ENCODE measurements around the gene SGCA. TPM values are rescaled to one million over a fixed set of nuclear protein-coding genes. Genes with fewer than 3 reads are reported as not detected.

Gene SGCA
- total RNA-seq, 2 experiments from 2014 or later = 0.30 TPM; not detected in 1

DNA sequence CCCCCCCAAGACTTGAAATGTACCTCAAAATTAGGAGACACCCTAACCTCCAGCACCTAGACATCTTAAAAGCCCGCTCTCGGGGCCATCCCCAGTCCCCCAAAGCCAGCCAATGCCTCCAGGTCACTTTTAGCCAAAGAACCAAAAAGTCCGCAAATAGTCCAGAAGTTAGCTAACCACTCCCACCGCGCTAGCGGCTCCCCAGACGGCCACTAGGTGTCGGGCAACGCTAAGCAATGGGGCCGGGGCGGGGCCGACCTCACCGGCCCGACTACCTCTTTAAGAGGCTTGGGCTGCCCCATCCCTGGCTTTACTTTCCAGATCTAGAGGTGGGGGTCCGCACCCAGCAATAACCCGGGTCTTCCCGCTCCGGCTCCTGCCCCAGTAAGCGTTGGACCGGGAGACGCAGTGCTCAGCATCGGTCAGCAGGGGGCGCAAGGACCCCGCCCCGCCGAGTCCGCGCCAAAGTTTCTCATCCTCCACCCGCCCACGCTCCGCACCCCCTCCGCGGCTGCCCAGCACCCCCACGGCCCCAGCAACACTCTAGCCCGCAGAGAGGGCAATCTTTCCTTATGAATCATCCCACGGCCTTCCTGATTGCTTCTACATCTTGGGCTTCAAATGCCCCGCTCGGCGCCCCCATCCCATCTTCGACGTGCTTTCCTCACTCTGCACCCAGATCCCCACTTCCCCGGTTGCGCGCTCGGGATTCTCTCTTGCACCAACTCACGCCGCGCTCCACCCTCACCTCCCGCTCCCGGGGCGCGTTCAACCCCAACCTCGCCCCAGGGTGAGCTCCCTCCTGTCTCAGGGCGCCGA lies 34.9 kb downstream of the SGCA start:
- Mint-ChIP-seq H3K4me3 (peak overlapping the region; percentile 67), H3K27me3 (peaks cover 60% of the 10 kb centered on the region), H3K9me3 (no peaks in the 10 kb centered on the region), H3K36me3 (ENCODE audit: low read depth) (no peaks in the 10 kb centered on the region), H3K4me1 (peaks cover 20% of the 10 kb centered on the region), H3K27ac (no peak overlapping the region)
- ChIA-PET POLR2A (interaction anchor here (0.6 to 1.6 kb wide), 6 partner anchors 32 to 96 kb away, joined by 3 to 7 read pairs (median 3); no protein-coding TSS in a partner anchor), CTCF (interaction anchor here (0.5 to 4.5 kb wide), 55 partner anchors 9 to 1166 kb away, joined by 3 to 130 read pairs (median 4); partner anchors contain the start of genes LRRC59, PDK2 and TMEM92)
- DNase-seq = peak; percentile 87

DNA sequence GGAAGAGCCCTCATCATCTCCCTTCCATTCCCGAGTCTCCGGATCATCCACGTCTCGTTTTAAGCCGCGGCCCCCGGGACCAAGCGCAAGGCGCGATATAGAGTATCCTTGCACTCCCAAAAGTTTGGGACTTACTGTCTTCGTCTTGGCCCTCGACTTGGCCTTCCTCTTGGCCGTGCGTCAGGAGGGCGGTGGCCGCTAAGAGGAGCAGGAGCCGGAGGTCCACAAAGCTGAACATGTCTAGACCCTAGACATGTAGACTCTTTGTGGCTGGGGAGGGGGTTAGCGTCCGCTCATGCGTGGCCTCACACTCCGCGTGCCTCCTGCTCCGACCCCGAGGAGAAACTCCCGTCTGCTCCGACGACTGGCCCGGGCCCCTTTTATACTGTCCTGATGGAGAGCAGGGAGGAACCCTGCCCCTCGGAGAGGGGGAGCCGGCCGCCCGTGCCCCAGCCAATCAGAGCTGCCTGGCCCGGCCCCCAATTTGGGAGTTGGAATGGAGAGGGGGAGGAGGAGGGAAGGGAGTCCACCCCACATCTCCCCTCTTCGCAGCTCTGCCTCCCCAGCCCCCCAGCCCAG lies 35.6 kb downstream of the SGCA start, which contains the start of gene COL1A1:
TSS of gene COL1A1 (minus strand) at position 356 of the 579 bp plus-strand sequence. CDS start at position 238, 118 bp downstream.
- POLR2A ChIA-PET = interaction anchor here (0.6 to 1.6 kb wide), 4 partner anchors 72 to 91 kb away, joined by 3 to 5 read pairs (median 3); no protein-coding TSS in a partner anchor
- peaks cover 66% of the 10 kb centered on the region for H3K27me3 Mint-ChIP-seq
- no peaks in the 10 kb centered on the region for H3K36me3 Mint-ChIP-seq (ENCODE audit: low read depth)
- CTCF ChIA-PET = interaction anchor here (0.9 to 4.5 kb wide), 21 partner anchors 8 to 195 kb away, joined by 3 to 130 read pairs (median 6); partner anchors contain the start of genes LRRC59, PDK2 and TMEM92
- H3K9me3 Mint-ChIP-seq = no peaks in the 10 kb centered on the region
- H3K27ac Mint-ChIP-seq = no peak within 1 kb of the TSS
- peak within 1 kb of the TSS; percentile 67 for H3K4me3 Mint-ChIP-seq
- H3K4me1 Mint-ChIP-seq = peaks cover 20% of the 10 kb centered on the region
- DNase-seq = no peak

DNA sequence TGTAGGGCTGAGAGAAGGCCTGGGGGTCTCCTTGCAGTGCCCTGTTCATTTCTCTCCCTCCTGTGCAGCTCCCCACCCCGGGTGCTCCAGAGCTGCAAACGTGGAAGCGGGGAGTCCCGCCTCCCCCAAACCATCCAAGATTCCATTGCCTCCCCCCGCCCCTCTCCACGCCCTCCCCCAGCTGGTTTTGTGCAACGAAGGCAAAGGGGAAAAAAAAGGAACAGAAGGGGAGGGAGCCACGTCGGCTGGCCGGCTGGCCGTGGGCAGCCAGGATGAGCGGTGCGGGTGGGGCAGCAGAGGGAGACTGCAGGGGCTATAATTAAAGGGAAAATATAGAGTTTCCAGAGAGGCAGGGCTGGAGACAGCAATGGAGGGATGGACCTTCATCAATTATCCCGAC lies 37.3 kb downstream of the SGCA start:
- peaks cover 20% of the 10 kb centered on the region for H3K4me1 Mint-ChIP-seq
- CTCF ChIA-PET = interaction anchor here (1.8 to 4.5 kb wide), 4 partner anchors 9 to 92 kb away, joined by 5 to 130 read pairs (median 26); no protein-coding TSS in a partner anchor
- no peaks in the 10 kb centered on the region for H3K36me3 Mint-ChIP-seq (ENCODE audit: low read depth)
- no peak overlapping the region for H3K27ac Mint-ChIP-seq
- DNase-seq = no peak
- H3K4me3 Mint-ChIP-seq = no peak overlapping the region
- POLR2A ChIA-PET = no interaction called here
- H3K9me3 Mint-ChIP-seq = no peaks in the 10 kb centered on the region
- H3K27me3 Mint-ChIP-seq = peaks cover 73% of the 10 kb centered on the region

DNA sequence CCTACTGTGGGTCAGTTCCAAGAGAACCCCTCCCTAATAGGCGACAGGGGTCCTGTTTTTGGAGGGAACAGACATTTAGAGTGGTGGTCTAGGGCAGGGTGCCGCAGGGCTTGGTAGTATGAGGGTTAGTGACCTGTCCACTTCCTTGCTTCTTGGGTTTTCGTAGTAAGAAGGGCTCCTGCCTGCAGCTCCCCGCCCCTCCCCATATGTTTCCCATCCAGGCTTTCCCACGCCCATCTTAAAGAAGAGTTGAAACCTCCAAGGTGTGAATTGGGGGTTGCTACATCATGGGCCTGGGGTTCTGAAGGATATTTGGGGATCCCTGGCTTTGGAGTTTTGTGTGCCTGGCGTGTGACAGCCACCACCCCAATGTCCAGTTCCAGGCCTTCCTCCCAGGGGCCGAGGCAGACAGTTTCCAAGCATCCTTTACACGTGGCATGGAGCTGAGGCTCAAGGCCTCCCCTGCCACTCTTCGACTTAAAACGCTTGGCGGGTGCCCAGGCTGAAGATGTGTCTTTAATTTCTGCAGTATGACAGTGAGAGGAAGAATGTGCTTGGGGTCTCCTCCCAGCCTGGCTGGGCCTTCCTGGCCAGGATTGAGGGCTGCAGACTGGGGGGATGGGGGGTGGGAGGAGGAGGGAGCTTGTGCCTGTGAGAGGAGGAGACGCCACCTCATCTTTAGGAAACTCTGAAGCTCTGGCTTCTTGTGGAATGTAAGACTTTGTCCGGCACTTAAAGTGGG lies 38.0 kb downstream of the SGCA start:
- CTCF ChIA-PET = interaction anchor here (1.6 to 4.5 kb wide), 2 partner anchors 64 to 94 kb away, joined by 5 to 35 read pairs; no protein-coding TSS in a partner anchor

DNA sequence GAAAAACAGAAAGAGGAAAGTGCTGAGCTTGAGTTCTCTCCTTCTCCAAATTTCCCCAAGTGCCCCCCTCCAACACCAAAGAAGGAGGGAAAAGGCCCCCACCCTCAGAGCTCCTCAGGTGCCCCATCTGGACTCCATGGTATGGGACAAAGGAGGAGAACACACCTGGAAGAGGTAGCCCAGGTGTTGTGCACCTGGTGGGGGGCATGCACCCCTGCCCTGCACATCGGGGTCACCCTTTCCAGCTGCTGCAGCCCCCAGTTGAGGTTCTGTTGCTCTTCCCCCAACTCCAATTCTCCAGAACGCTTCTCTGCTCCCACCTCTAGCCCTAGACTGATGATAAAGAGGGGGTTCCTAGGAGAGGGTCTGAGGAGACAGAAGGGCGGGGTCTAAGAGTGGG lies 38.6 kb downstream of the SGCA start:
- Mint-ChIP-seq H3K4me1 (peaks cover 14% of the 10 kb centered on the region), H3K4me3 (no peak overlapping the region), H3K36me3 (ENCODE audit: low read depth) (no peaks in the 10 kb centered on the region), H3K27ac (no peak overlapping the region), H3K9me3 (no peaks in the 10 kb centered on the region), H3K27me3 (peaks cover 76% of the 10 kb centered on the region)
- CTCF ChIA-PET = interaction anchor here (1.0 to 1.6 kb wide), 2 partner anchors 11 to 94 kb away, joined by 3 to 5 read pairs; no protein-coding TSS in a partner anchor
- no peak for DNase-seq
- POLR2A ChIA-PET = no interaction called here

More for the DNA sequence above, 38.0 kb downstream of the SGCA start:
- H3K4me3 Mint-ChIP-seq = no peak overlapping the region
- POLR2A ChIA-PET = no interaction called here
- no peaks in the 10 kb centered on the region for H3K9me3 Mint-ChIP-seq
- no peak for DNase-seq
- peaks cover 73% of the 10 kb centered on the region for H3K27me3 Mint-ChIP-seq
- H3K4me1 Mint-ChIP-seq = peaks cover 16% of the 10 kb centered on the region
- H3K36me3 Mint-ChIP-seq (ENCODE audit: low read depth) = no peaks in the 10 kb centered on the region
- H3K27ac Mint-ChIP-seq = no peak overlapping the region

DNA sequence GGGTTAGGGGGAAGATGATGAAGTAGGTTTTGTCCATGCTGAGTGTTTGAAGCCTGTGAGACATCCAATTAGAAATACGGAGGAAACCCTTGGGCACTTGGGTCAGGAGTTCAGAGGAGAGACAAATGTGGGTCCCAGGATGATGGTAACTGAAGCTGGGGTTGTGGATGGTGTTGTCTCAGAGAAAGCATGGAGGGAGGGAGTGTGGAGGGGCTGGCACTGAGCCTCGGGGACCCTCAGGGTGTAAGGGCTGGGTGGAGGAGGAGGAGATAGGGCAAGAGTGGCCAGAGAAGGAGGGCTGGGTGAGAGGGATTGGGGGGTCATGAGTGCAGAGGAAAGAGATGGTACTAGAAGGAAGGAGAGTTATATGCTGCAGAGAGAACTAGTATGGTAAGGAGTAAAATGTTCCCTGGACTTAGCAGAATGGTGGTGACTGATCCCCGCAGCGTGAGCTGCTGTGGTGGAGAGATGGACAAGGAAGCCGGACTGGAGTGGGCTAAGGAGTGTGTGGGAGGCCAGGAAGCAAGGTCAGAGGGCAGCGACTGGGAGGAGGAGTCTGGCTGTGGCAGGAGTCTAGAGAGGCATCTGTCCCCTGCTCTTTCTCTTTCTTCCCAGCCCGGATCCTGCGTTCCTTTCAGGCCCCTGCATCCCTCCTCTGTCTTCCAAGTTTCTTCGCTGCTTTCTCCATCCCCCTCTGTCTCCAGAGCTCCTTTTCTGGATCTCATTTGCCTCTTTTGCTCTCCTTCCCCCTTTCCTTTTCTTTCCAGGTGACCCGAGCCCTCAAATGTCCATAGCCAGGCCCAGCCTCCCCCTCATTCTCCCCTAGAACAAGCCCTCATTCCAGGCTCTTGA lies 39.5 kb downstream of the SGCA start:
- no peak for DNase-seq
- Mint-ChIP-seq H3K36me3 (ENCODE audit: low read depth) (no peaks in the 10 kb centered on the region), H3K9me3 (no peaks in the 10 kb centered on the region), H3K4me1 (peaks cover 9% of the 10 kb centered on the region), H3K27ac (no peak overlapping the region), H3K27me3 (peaks cover 72% of the 10 kb centered on the region), H3K4me3 (no peak overlapping the region)
- ChIA-PET POLR2A (interaction anchor here (1.5 kb wide), 1 partner anchor 112 kb away, joined by 3 read pairs; no protein-coding TSS in a partner anchor), CTCF (interaction anchor here (0.6 to 1.6 kb wide), 4 partner anchors 10 to 193 kb away, joined by 3 to 5 read pairs (median 3); partner anchors contain the start of gene LRRC59)

DNA sequence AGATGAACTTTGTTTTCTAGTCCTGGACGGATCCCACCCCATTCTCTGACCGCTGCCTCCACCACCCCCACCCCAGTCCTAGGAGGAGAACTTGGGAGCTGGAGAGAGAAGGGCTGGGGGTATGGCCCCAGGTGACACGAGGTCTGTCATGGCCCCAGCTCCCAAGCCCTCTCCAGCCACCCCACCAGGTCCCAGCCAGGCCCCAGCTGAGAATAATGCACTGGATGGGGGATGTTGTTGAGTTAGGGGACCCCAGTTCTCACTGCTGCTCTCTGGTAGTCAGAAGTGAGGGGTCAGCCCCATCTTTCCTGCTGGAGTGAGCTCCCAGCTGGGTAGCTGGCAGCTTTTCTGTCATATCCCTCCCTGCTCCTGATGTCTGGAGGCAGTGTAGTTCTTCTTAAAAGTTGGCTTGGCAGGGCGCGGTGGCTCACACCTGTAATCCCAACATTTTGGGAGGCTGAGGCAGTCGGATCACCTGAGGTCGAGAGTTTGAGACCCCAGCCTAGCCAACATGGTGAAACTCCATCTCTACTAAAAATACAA lies 40.2 kb downstream of the SGCA start:
- Mint-ChIP-seq H3K36me3 (ENCODE audit: low read depth) (no peaks in the 10 kb centered on the region), H3K4me1 (peaks cover 4% of the 10 kb centered on the region), H3K27ac (no peak overlapping the region), H3K27me3 (peaks cover 67% of the 10 kb centered on the region), H3K4me3 (no peak overlapping the region), H3K9me3 (no peaks in the 10 kb centered on the region)
- POLR2A ChIA-PET = interaction anchor here (1.5 kb wide), 1 partner anchor 111 kb away, joined by 3 read pairs; no protein-coding TSS in a partner anchor
- no peak for DNase-seq
- CTCF ChIA-PET = interaction anchor here (1.0 kb wide), 1 partner anchor 192 kb away, joined by 3 read pairs; the partner anchor contains the start of gene LRRC59

DNA sequence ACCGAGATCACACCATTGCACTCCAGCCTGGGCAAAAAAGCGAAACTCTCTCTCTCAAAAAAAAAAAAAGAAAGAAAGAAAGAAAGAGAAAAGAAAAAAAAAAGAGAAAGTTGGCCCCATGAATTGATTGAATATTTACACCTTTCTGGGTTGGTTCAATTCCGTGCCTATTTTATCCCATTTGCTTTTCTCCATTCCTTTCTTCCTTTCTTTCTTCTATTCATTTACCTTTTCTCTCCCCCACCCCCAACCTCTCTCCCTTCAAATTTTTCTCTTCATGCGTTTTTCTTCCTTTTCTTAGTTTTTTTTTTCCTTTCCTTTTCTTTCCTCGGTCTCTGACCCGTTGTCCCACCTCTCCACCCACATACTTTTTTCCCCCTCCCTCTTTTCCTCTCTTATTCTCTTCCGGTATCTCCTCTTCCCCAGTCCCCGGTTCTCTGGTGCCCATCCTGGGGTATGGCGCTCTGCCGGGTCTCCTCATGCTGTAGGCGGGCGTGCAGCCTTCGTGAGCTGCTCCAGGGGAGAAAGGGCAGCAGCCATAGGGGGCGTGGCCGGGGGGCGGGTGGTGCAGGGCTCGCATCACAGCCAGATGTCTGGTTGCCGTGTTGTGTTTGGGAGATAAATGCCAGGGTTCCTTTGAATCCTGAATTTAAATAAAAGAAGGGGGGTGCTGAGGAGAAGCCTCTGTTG lies 40.9 kb downstream of the SGCA start:
- DNase-seq = no peak
- H3K9me3 Mint-ChIP-seq = no peaks in the 10 kb centered on the region
- peaks cover 66% of the 10 kb centered on the region for H3K27me3 Mint-ChIP-seq
- no peak overlapping the region for H3K4me3 Mint-ChIP-seq
- CTCF ChIA-PET = interaction anchor here (1.0 kb wide), 1 partner anchor 191 kb away, joined by 3 read pairs; the partner anchor contains the start of gene LRRC59
- H3K4me1 Mint-ChIP-seq = peaks cover 2% of the 10 kb centered on the region
- POLR2A ChIA-PET = no interaction called here
- no peak overlapping the region for H3K27ac Mint-ChIP-seq
- no peaks in the 10 kb centered on the region for H3K36me3 Mint-ChIP-seq (ENCODE audit: low read depth)

DNA sequence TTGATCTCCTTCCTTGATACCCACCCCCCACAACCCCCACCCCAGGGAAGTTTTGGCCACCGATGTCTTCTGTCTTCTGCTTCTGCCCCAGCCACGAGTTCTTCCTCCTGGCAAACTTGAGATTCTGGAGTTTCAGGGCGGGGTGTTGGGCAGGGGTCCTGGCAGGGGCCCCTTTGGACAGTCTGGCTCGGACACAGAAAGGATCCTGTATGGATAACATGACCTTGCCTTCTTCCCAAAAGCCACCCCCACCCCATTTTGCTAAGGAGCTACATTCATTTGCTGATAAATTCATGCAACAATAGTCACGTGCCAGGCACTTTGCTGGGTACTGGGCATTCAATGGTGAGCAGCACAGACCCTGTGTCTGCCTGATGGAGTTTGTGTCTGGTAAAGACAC lies 41.5 kb downstream of the SGCA start:
- CTCF ChIA-PET = no interaction called here
- no peaks in the 10 kb centered on the region for H3K9me3 Mint-ChIP-seq

DNA sequence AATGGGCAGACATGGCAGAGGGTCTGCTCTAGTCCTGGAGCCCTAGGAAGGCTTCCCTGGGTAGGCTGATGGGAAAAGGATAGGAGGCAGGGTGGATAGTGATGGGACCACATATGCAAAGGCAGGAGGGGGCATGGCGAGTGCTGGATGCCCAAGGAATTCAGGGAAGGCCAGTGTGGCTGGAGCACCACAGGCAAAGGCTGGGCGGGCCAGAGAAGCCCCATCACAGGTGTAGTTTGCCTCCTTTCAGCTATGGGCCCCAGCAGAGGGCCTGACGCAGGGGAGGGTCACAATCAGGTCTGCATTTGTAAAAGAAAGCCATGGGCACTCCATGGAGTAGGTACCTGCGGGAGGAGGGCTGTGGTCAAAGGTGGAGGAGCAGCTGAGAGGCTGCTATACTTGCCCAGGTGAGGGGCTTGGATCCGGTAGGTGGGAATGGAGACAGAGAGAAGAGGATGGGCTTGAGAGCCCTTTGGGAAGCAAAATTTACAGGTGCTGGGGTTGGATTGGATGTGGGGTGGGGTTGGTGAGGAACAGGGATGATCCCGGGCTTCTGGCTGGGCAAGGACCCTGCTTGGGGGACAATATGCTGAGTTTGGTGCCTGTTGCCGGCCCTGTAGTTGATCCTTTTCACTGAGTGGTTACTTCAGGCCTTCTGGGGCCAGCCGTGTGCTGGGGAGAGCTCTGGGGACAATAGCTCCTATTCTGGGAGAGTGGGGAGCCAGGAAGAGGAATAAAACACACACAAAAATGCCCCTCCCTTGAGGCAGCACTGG lies 42.2 kb downstream of the SGCA start:
- Mint-ChIP-seq H3K27ac (no peak overlapping the region), H3K36me3 (ENCODE audit: low read depth) (no peaks in the 10 kb centered on the region)

More for the DNA sequence above, 41.5 kb downstream of the SGCA start:
- no peak for DNase-seq
- Mint-ChIP-seq H3K27ac (no peak overlapping the region), H3K27me3 (peaks cover 64% of the 10 kb centered on the region), H3K4me1 (peaks cover 2% of the 10 kb centered on the region), H3K4me3 (no peak overlapping the region), H3K36me3 (ENCODE audit: low read depth) (no peaks in the 10 kb centered on the region)
- POLR2A ChIA-PET = no interaction called here

More for the DNA sequence above, 42.2 kb downstream of the SGCA start:
- POLR2A ChIA-PET = no interaction called here
- CTCF ChIA-PET = no interaction called here
- H3K4me3 Mint-ChIP-seq = no peak overlapping the region
- H3K9me3 Mint-ChIP-seq = no peaks in the 10 kb centered on the region
- DNase-seq = no peak
- peaks cover 60% of the 10 kb centered on the region for H3K27me3 Mint-ChIP-seq
- peaks cover 7% of the 10 kb centered on the region for H3K4me1 Mint-ChIP-seq
